SU-DHL-6 (cell line): ENCODE measurements around the gene KPRP.

ENCODE experiments used
- CTCF ChIP-seq: fragments of 200-600 bp; sonication (generic); IDR thresholded peaks from one replicate; pipeline ENCODE4 v1.5.1; 2017; ENCODE audit warnings: antibody characterized with exemption, mild to moderate bottlenecking, low read length, moderate library complexity; ENCODE audit not compliant: insufficient read depth, poor library complexity, severe bottlenecking
- EZH2phosphoT487 ChIP-seq: fragments of 200-600 bp; sonication (generic), shearing (Covaris generic); conservative IDR thresholded peaks from 2 replicates; pipeline ENCODE4 v1.6.1; 2018; ENCODE audit warnings: mild to moderate bottlenecking, antibody characterized with exemption, low read length, moderate library complexity, mixed read lengths

GRCh38 chr1:152759453-152760173, 1.8 kb downstream of the KPRP start:
- TF ChIP-seq CTCF, result no peak
- TF ChIP-seq EZH2phosphoT487, result no peak
